ENCODE data around the gene GNB1L.

DNA sequence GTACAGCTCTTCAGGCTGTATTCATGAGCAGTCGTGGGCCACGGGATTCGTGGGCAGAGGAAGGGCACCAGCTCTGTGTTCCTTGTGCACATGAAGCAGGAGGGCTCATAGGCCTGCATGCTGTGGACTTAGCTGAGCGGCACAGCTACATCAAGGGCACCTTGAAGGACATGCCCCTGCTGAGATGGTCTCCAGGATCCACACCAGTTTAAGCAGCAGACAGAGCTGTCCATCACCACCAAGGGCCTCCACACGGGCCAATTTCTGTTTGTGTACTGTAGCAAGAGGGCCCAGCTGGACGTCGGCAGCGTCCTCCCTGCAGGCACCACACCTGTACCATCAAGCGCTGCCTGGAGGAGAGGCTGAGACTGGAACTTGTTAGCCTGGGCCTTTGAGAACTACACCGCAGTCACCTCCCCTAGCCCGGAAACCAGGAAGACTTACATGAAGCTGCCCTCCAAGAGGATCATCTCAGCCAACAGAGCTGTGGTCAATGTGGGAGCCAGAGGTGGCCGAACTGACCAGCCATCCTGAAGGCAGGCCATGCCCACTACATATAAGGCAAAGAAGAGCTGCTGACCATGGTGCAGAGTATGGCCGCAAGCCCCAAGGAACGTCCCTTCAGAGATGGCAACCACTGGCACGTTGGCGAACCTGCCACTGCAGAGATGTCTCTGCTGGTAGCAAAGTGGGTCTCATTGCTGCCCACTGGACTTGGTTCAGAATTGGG, 32.7 kb upstream of the GNB1L start:
- TF ChIP-seq CBFB (CRISPR knock-in tag; IDR thresholded peaks at IDR 0.05) (no peak), CTCF (IDR thresholded peaks at IDR 0.05 in 2 of 3, conservative IDR thresholded peaks at IDR 0.05 in 1 of 3; ENCODE audit: insufficient read depth in 2 of 3, low read depth in 1 of 3, low read length in 3 of 3) (no peak), NFATC3 (IDR thresholded peaks at IDR 0.05) (no peak), NONO (IDR thresholded peaks at IDR 0.05; ENCODE audit: low read depth in 2 of 2, low read length in 1 of 2) (no peak), CHD4 (IDR thresholded peaks at IDR 0.05; ENCODE audit: insufficient read depth, insufficient replicate concordance, low read depth, low read length, poor library complexity, severe bottlenecking) (no peak), CEBPB (tag; IDR thresholded peaks at IDR 0.05) (peak; percentile 71; the same call in 1 of the 2 replicates), NBN (IDR thresholded peaks at IDR 0.05; ENCODE audit: low read depth) (no peak), ZNF324 (CRISPR knock-in tag; IDR thresholded peaks at IDR 0.05) (no peak), EP300 (IDR thresholded peaks at IDR 0.05; ENCODE audit: low read length) (no peak), RCOR1 (IDR thresholded peaks at IDR 0.05; ENCODE audit: borderline replicate concordance in 1 of 2, low read depth in 2 of 2, low read length in 2 of 2) (no peak), L3MBTL2 (IDR thresholded peaks at IDR 0.05) (no peak), USF1 (CRISPR knock-in tag; IDR thresholded peaks at IDR 0.05) (no peak)
